Globus pallidus (tissue), 1 donor: ENCODE measurements around the gene PP2D1.
"Not testable (repeated sequence)": the region's sequence is repeated elsewhere in the genome, so short reads cannot be mapped to it uniquely, and the experiment has no call there.

Experiments
- DNase-seq: peaks from one replicate; pipeline ENCODE4 v3.0.0-alpha.2; 2015; ENCODE audit warnings: low spot score

PP2D1 gene, protein sequence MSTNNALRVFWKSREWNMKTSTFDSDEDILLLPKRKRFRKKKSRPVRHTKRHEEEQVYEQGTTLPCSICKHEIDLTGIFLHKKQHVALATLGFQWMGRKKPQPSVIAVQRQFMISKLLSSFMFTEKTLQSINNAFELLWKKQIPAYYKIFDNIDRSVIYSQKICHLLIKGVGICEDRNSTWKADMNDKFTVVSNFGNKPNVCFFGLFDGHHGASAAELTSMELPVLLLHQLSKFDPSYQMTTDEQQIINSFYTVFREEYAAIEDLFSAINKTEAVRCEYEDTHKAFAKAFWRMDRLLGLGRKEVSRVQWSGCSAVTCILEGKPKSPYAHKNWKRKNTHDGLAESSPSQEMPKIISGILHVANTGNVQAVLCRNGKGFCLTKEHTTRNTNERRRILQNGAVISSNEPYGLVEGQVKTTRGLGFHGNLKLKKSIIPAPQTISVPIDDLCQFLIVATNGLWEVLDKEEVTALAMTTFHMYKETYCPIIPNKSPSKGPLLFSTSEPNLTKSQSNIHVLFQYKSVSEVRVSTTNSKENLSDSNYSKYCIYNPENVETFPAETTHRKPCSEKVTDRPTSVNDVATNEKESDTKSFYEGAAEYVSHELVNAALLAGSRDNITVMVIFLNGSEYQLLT

DNA sequence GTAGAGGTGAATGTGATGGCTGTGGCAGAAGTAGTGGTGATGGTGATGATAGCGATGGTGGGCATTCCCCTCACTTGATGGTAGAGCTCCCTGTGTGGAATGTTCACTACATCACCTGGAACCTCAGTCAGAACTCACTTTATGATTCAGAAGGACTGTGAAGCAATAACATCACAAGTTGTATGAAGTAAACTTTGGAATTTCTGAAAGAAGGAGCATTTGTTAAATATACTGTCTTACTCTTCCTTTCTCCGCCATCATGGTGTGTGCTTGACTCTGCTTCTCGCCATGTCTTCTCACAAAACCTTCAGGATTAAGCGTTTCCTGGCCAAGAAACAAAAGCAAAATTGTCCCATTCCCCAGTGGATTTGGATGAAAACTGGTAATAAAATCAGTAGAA, at the start of gene PP2D1:
Gene PP2D1, minus strand, starts transcription at position 101 of the 400 bp plus-strand sequence. CDS start 192 bp downstream, outside the sequence.
- no peak for DNase-seq

DNA sequence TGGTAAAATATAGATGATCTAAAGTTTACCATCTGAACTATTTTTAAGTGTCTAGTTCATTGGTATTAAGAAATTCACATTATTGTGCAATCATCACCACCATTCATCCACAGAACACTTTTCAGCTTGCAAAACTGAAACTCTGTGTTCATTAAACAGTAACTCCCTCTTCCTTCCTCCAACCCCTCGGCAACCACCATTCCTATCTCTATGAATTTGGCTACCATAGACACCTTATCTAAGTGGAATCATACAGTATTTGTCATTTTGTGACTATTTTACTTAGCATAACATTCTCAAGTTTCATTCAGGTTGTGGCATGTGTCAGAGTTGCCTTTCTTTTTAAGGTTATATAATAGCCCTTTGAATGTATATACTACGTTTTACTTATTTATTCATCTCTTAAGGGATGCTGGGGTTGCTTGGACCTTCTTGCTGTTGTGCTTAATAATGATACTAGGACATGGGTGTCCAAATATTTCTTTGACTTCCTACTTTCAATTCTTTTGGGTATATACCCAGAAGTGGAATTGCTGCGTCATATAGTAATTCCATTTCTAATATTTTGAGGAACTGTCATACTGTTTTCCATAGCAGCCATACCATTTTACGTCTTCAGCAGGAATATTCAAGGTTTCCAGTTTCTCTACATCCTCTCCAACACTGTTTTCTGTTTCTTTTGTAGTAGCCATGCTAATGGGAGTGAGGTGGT, 49.1 kb upstream of the PP2D1 start:
- DNase-seq, result no peak

DNA sequence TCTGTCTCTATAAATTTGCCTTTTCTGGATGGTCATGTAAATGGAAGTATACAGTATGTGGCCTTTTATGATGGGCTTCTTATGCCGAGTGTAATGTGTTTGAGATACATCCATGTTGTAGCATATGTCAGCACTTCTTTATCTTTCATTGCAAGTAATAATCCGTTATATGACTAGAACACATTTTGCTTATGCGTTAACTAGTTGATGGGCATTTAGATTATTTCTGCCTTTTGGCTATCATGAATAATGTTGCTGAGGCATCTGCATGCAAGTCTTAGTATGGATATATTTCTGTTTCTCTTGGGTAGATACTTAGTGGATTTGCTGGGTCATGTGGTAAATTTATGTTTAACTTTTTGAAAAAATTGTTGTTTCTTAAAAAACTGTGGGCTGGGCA, 47.9 kb upstream of the PP2D1 start:
- DNase-seq, result no peak

DNA sequence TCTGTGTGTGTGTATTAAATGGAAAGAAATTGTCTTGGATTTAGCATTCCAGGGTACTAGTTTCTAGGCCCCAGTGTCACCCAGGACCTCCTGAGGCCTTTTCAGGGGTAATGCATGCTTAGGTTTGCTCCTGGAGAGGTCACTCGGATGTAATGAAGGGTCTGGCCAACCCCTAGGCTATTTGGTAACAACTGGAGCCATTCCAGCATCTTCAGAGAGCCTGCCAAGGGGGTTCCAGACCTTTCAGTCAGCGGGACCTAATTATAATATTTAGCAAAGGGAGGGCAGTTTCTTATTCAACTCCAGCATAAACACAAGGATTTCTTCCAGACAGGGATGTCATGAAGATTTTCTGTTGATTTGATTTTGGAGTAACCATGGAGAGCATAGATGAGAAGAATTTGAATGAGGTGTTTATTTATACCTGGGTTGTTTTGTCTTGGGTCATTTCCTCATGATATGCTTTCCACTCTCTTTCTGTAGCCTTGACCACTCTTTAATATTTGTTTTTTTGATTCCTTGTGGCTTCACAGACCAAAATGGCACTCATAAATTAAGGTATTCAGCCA, 45.6 kb upstream of the PP2D1 start:
- DNase-seq, result peak; percentile 49

DNA sequence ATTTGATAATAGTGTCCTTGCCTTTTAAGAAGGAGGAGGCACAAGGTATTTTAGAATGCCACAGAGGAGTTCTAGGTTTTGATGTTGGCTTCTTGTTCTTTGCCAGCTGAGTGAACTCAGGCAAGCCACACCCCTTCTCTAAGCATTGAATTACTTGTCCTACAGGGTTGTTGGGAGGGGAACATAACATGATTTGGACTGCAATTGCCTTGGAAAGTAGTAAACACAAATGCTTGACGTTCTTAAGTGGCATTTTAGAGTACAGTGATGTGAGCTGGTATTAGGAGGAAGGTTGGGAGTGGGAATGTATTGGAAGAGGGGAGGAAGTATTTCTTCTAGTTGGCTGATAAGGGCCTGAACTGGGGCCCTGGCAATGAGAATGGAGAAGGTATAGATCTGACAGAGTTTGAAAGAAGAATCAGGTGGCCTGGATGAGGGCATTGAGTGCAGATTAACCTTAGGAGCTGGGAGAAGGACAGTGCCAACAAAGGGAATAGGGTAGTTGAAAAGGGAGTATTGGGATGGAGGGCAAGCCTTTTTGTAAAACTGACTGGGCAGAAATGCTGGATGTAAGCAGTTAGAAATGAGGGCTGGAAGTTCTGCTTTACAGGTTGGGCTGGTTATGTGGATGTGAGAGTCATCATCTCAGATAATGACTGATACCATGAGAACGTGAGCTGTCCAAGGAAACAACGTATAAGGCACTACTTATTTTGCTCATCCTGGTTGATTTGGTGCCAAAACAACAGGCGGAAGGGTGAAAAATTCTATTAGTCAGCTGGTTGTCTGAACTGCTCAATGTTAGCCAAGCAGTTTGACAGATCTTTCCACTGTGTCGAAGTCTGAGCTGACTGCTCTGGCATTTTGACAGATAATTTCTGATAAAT, 44.9 kb upstream of the PP2D1 start:
- DNase-seq, result no peak

GRCh38 chr3:20055842-20056241, 43.8 kb upstream of the PP2D1 start:
- no peak for DNase-seq

GRCh38 chr3:20055020-20055775, 43.1 kb upstream of the PP2D1 start:
- DNase-seq, result no peak

DNA sequence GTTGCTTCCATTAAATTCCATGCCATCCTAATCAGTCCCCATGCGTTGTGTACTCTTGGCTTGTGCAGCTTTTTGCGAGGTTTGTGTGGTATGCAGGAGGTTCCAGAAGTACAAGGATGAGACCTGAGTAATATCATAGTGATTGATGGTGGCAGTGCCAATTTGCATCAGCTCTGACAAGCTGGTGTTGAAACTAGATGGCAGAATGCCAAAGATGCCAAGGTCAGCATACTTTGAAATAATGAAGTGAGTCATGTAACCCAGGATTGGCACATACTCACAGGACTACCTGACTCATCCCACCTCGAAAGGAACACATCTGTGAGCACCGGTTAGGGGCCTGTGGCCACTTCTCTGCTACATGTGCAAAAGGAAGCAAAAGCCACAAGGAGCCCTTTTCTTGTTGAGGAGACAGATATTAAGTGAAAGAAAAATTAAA, 42.5 kb upstream of the PP2D1 start:
- no peak for DNase-seq

- DNase-seq, result no peak
Measured at GRCh38 chr3:20052851-20053250, 40.8 kb upstream of the PP2D1 start.

DNA sequence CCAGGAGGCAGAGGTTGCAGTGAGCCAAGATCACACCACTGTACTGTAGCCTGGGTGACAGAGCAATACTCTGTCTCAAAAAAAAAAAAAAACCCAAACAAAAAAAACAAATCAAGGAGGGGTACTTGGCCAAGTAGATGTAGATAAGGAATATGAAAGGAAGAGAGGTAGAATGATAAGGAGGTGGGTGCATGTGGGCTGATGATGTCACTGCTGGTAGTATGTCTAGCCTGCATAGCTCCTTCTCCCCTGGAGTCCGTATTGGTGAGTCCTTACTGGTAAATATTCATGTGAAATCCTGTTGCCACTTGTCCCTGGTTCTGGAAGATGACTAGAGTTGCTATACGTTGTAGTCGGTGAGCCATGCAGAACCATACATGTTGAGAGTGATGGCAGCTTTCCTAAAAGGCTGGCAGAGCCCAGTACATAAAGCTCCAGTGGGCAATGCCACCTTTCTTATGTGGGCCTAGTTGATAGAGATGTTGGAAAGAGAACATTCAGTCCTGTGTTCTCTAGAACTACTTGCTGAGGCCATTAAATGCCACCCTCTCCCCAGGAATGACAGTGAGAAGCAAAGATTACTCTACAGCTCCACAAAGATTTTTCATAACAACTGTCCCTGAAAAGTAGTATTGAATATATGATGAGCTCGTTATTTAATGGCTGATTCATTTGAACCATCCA, 39.2 kb upstream of the PP2D1 start:
- no peak for DNase-seq

- peak; percentile 62 for DNase-seq
Measured at GRCh38 chr3:20047976-20048883, 36.2 kb upstream of the PP2D1 start.

DNA sequence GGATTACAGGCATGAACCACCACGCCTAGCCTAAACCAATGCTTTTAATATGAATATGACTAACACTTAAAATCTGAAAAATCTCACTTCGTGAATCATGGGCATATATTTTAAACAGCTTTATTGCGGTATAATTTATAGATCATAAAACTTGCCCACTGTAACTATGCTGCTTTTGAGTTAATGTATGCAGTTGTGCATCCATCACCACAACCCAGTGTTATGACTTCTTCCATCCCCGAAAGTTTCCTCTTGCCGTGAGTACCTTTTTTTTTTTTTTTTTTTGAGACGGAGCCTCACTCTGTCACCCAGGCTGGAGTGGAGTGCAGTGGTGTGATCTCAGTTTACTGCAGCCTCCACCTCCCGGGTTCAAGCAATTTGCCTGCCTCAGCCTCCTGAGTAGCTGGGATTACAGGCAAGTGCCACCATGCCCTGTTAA, 35.3 kb upstream of the PP2D1 start:
- no peak for DNase-seq

DNA sequence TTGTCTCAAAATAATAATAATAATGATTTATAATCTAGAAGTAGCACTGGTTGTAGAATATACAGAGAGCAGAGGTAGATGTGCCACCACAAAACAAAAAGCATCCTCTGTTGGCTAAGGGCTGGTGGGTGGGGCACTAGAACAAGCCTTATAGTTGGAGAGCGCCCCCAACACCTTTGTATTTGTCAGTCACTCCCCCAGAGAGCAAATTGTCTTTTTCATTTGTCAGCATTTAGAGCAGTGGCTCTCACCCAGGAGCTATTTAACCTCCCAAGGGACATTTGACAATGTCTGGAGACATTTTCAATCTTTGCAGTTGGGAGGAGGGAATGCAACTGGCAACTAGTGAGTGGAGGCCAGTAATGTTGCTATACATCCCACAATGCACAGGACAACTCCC, 34.5 kb upstream of the PP2D1 start:
- DNase-seq, result no peak

GRCh38 chr3:20045141-20045540, 33.1 kb upstream of the PP2D1 start:
- DNase-seq, result not testable (repeated sequence)

GRCh38 chr3:20043825-20044224, 31.8 kb upstream of the PP2D1 start:
- DNase-seq, result no peak

- peak; percentile 72 for DNase-seq
Measured at GRCh38 chr3:20043396-20043795, 31.3 kb upstream of the PP2D1 start.

DNA sequence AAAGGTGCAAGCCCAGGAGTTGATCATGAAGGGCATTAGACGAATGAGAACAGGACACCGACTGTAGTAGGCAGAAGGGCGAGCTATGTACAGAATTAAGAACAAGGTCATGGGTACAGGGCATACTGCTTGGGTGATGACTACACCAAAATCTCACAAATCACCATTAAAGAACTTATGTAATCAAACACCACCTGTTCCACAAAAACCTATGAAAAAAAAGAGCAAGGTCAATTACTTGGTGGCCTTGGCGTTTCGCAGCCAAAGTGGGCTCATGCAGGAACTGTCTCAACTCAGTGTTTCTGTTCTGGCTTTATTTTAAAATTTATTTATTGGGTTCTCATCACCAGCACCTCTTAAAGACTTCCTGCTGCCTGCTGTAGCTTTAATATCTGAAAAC, 30.3 kb upstream of the PP2D1 start:
- DNase-seq, result no peak

DNA sequence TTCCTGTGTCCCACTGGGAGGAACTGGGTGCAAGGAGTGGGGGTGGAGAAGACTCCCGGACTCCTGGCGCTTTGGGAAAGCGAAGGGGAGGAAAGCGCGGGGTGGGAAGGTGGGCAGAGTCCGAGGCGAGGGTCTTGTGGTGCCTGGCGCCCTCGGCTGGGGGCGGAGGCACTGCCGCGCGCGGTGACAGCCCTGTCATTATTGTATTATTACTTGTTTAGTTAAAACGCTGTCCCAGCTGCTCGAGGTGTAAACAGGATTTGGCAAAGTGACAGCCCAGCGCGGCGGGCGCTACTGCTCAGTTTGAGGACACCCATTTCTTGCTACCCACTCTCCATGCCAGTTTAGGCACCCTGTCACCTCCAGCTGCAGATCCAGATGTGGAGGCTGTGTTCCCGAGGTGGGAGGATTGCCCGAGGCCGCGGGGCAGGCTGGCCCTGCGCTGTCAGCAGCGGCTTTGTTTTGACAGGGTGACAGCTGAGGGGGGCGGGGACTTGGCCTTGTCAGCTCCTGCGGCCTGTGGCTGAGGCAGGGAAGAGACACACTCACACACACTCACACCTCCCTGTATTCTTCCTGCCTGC, 29.2 kb upstream of the PP2D1 start:
- peak; percentile 98 for DNase-seq
